ENCODE measurements around the gene CXorf38.
"Not testable (repeated sequence)": the region's sequence is repeated elsewhere in the genome, so short reads cannot be mapped to it uniquely, and the experiment has no call there.

CXorf38 gene

DNA sequence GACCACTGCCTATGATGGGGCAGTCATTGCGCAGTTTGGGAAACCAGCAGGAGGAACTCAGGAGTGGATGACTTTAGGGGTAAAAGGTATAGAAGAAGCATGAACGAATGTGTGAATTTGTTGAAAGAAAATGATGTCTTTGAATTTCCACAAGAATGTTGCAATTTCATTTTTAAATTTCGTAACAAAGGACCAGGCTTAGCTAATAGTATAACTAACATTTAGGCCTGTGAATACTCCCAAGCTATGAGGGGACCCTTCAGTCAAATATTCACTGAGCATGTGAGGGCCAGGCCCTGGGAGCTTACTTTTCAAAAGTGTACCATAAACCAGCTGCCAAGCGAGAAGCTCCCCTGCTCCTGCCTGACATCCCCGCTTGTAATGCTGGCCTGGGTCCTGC is 18.9 kb downstream of the CXorf38 start:
- peak; percentile 14 for DNase-seq (ENCODE audit: low read depth)

DNA sequence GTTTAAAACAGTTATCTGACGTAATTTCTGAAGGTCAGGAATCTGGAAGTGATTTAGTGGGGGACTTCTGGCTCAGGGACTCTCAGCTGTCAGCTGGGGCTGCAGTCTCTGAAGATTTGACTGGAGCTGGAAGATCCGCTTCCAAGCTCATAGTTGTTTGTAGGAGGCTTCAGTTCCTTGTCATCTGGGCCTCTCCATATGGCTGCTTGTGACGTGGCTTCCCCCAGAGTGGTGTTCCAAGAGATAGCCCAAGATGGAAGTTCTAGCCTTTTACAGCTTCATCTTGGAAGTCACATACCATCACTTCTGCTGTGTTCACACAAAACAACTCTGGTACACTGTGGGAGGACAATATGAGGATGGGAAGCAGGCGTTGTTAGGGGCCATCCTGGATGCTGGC is 22.1 kb downstream of the CXorf38 start:
- DNase-seq (ENCODE audit: low read depth): no peak

DNA sequence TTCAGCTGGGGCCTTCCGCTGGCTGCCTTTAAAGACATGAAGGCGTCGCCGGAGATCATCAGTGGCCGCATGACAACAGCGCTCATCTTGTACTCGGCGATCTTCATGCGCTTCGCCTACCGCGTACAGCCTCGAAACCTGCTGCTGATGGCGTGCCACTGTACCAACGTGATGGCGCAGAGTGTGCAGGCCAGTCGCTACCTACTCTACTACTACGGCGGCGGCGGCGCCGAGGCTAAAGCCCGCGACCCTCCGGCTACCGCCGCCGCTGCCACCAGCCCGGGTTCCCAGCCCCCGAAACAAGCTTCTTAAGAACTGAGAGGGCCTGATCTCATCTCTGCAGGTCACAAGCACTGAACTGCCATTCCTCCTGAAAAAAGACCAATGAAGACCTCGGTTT is 23.7 kb downstream of the CXorf38 start:
- DNase-seq (ENCODE audit: low read depth): no peak

DNA sequence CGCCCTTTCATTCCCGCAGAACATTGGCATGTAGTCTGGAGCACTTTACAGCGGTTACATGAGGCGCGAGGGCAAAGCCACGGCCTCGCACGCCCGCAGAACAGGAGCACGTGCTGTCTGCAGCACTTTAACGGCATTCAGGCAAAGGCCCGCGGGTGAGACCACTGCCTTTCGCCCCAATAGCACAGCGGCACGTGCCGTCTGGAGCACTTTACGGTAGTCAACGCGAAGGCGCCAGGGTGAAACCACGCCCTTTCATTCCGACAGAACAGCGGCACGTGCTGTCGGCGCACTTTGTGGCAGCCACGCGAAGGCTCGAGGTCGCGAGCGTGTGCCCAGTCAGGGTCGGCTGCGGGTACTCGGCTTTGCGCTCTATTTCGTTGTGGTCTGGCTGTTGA is 24.2 kb downstream of the CXorf38 start, which contains the start of gene MPC1L:
MPC1L (plus strand) TSS at position 290 of the 398 bp plus-strand sequence. CDS start 138 bp downstream, outside the sequence.
- no peak for DNase-seq (ENCODE audit: low read depth)

DNA sequence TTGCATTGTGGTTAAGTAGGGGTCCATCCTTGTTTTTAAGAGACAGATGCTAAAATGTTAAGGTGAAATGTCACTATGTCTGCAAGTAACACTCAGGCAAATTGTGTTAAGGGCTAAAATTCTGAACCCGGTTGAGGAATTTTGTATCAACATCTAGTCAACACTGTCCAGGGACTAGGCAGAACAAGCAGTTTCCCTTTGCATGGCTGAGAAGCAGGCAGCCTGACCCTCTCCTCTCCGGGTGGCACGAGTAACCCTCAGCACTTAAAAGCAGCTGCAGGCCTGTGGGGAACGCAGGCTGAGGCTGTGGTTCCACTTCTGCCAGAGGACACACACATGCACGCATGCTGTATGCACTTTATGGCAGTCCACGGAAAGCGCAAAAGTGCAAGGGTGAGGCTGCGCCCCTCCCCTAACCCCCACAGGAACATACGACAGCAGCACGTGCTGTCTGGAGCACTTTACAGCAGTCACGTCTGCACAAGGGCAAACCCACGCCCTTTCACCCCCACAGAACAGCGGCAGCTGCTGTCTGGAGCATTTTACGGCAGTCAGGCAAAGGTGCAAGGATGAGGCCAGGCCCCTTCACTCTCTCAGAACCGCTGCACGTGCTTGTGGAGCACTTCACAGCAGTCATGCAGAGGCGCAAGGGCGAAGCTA is 24.8 kb downstream of the CXorf38 start:
- DNase-seq (ENCODE audit: low read depth): no peak

DNA sequence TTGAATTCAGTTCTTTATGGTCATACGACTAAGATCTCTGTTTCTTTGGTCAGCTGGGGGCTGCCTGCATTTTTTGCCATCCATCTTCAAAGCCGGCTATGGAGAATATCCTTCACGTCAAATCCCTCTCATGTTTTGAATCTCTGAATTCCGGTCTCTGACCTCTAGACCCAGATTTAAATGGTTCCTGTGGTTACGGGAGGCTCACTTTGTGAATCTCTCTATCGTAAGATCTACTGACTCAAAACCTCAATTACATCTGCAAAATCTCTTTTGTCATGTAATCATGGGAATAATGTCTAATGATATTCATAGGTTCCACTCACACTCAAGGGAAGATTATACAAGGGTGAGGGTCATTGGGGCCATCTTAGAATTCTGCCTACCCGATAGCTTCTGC is 29.8 kb downstream of the CXorf38 start:
- peak; percentile 57 for DNase-seq (ENCODE audit: low read depth)

DNA sequence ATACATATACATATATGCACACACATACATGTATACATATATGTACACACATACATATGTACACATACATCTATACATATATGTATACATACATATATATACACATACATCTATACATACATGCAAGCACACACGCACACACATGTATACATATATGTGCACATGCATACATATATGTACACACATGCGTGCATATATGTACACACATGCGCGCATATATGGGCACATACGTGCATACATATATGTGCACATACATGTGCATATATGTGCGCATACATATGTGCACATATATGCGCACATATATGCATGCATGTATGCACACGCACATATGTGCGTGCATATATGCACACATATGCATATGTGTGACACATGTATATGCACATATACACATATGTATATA is 31.4 kb downstream of the CXorf38 start:
- no peak for DNase-seq (ENCODE audit: low read depth)

DNA sequence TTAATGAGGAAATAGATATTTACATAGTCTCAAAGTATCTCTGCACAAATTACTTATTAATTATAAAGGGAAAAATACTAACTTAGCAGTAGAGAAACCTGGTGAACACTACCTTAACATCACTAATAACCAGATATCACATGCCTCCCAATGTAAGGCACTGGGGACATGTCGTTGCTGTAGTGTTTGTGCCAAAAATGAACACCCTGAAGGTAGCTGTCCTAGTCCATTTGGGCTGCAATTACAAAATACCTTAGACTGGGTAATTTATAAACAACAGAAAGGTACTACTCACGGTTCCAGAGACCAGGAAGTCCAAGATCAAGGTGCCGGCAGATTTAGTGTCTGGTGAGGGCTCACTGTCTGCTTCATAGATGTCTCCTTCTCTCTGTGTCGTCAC is 34.9 kb downstream of the CXorf38 start:
- no peak for DNase-seq (ENCODE audit: low read depth)

DNA sequence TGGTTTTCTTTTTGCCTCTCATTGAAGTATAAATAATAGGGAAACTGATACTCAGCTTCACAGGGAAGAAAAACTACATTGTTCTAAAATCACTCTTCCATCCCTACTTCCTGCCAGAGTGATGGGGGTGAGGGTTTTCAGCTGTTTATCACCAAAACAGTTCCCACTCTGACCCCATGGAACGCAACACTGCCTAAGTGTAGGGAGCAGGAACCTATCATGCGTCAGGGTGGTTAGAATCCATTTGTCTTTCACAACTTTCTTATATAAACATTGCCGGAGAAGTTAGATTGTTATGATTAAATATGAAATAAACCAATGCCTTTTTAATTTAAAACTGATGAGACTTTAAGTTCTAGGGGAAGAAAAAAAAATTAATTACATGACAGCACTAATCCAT is 40.0 kb downstream of the CXorf38 start:
- DNase-seq (ENCODE audit: low read depth): peak; percentile 58

DNA sequence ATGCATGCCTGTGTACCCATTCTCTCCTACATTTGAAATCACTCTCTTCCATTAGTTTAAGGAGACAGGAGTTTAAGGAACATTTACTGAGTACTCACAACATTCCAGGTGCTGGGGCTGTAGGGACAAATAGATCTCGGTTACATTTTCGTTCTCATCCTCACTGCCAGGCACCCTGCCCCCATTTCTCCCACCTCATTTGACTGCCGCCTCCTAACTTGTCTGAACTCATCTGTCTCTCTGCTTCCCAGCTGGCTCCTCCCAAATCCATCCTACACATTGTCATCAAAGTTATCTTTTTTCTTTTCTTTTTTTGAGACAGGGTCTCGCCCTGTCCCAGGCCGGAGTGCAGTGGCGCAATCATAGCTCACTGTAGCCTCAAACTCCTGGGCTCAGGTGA is 43.9 kb downstream of the CXorf38 start:
- no peak for DNase-seq (ENCODE audit: low read depth)

DNA sequence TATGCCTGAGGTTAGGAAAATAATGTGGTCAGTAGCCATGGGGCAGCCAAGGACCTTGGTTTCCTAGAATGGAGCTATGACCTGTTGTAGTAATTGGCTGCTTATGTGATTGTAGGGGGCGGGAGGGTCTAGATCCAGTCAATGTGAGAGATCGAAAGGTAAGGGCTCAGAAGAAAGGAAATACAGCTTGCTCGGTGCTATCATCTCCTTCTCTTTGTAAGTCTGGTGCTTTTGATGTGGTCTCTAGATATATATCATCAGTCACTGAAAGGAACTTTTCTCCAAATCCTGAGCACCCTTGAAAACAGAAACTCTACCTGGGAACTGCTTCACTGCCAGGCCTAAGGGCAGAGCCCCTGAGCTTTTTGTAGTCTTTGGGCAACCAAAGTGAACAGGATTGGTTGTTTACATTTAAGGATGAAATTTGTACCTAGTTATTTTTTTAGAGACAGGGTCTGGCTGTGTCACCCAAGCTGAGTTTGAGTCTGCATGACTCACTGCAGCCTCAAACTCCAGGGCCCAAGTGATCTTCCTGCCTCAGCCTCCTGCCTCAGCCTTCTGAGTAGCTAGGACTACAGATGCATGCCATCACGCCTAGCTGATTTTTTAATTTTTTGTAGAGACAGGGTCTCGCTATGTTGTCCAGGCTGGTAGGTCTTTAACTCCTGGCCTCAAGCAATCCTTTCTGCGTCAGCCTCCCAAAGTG is 57.6 kb downstream of the CXorf38 start:
- not testable (repeated sequence) for DNase-seq (ENCODE audit: low read depth)

DNA sequence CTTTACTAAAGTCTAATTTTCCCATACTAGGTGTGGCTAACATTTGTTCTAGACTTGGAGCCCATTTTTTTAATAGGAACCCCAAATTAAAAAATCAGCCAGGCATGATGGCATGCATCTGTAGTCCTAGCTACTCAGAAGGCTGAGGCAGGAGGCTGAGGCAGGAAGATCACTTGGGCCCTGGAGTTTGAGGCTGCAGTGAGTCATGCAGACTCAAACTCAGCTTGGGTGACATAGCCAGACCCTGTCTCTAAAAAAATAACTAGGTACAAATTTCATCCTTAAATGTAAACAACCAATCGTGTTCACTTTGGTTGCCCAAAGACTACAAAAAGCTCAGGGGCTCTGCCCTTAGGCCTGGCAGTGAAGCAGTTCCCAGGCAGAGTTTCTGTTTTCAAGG is 59.7 kb downstream of the CXorf38 start:
- not testable (repeated sequence) for DNase-seq (ENCODE audit: low read depth)

DNA sequence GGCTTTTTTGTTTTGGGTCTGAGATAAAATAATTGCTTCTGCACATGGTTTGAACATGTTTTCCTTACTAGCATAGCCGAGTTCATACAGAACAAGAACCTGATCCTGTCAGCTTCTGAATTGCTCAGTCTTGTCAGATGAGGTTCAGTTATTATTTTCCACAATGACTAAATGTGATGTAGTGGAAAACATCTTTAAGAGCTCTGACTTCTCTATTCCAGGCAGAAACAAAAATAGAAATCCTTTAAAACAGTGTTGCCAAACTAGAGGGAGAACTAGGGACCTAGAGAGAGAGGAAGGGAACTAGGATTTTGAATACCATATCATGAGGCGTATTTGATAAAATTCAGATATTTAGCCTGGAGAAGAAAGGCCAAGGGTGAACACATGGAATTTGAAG is 64.5 kb downstream of the CXorf38 start:
- DNase-seq (ENCODE audit: low read depth): no peak

DNA sequence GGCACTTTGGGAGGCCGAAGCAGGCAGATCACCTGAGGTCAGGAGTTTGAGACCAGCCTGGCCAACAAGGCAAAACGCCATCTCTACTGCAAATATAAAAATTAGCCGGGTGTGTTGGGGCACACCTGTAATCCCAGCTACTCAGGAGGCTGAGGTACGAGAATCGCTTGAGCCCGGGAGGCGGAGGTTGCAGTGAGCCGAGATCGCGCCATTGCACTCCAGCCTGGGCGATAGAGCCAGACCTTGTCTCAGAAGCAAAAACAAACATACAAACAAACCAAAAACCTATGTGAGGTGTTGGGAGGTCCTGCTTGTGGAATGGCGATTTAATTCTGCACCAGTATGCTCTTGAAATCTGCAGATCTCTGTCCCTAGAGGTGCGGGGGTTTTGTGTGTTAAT is 65.2 kb downstream of the CXorf38 start:
- not testable (repeated sequence) for DNase-seq (ENCODE audit: low read depth)

DNA sequence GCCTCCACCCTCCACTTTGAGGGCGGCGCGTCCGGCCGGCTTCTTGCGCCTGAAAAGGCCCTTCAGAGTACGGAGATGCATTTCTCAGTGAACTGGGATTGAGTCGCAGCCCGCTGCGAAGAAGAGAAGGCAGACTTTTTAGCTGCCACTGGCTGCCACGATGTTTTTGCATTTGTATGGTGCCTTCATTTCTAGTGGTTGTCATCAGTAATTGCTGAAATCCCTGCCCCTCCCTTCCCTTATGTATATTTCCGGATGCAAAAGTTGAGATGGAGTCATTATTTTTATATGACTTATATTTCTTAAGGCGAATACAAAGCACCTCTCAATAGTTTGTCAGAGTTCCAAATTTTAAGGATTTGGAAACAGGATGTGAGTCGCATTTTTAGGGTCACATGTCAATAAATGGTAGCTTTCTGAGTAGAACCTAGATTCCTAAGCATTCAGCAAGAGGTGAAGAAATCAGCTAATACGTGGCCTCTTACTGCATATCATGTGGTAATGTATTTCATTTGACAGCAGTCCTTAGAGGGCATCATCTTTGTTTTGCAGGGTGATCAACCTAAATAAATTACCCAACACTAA is 65.9 kb downstream of the CXorf38 start:
- peak; percentile 63 for DNase-seq (ENCODE audit: low read depth)

DNA sequence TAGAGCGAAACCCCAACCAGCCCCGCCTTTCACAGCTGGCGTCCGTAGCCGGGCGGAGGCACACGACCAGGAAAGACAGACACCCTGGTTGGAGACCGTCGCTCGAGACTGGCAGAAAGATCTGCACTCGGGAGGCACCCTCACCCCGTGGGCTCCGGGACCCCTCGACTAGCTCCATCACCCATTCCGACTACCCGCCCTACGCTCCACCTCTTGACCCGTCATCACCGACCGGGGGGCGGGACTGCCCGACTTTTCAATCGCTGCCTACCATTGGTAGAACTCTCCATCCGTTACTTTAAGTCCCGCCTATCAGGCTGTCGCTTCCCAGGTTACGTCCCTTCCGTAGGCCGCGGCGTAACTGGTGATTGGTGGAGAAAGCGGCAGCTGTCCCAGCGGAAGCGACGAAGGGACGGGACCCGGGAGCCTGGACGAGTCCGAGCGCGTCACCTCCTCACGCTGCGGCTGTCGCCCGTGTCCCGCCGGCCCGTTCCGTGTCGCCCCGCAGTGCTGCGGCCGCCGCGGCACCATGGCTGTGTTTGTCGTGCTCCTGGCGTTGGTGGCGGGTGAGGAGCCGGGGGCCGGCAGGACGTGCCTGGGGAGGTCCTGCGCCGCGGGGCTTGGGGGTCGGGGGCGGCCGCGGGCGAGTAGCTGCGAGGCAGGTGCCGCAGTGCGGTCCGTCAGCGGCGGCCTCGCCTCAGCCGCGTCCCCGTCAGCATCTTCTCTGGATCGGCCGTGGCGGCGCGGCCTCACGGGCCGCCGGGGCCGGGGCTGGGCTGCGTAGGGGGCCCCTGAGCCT is 66.6 kb downstream of the CXorf38 start, which contains the start of gene ATP6AP2:
ATP6AP2 (plus strand) TSS at position 434 of the 799 bp plus-strand sequence; CDS start at position 530, 96 bp downstream.
- DNase-seq (ENCODE audit: low read depth): peak; percentile 91

DNA sequence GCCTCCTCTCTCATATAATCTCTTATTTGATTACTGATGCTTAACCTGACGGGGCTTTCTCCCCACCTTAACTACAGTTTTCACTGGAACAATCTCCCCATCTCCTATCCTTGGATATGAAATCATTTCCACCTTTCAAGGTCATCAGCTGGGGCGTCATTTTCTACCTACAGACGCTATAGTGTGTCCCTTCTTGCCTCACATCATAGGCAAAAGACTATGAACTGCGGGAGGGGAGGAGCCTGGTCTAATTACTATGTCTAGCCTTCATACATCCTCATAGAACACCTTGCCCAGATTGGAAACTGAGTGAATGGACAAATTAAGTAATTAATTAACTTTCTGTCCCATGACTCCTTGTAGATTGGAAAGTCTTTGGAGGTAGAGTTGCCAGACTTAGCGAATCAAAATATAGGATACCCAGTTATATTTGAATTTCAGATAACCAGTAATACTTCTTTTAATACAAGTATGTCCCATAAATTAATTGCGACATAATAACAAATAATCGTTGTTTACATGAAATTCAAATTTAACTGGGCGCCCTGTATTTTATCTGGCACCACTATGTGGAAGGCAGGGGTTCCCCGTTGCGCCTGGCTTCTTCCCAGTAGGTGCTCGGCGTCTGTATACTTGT is 67.3 kb downstream of the CXorf38 start:
- no peak for DNase-seq (ENCODE audit: low read depth)

DNA sequence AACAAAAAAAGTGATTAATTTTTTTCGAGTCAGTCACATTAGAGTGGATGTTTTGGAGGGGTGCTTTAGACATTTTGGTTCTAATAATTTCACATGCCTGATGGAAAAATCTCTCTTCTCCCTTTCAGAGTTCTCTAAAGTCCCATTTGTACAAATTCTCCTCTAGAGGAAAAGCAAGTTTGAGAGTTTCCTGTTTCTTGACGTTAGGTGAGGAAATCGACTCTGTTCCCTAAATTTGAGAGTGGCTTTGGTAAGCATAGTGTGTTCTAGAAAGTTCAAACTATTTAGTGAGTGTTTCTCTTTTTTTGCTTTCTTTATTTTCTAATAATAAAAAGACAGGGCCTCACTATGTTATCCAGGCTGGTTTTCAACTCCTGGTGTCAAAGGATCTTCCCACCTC is 68.2 kb downstream of the CXorf38 start:
- no peak for DNase-seq (ENCODE audit: low read depth)

DNA sequence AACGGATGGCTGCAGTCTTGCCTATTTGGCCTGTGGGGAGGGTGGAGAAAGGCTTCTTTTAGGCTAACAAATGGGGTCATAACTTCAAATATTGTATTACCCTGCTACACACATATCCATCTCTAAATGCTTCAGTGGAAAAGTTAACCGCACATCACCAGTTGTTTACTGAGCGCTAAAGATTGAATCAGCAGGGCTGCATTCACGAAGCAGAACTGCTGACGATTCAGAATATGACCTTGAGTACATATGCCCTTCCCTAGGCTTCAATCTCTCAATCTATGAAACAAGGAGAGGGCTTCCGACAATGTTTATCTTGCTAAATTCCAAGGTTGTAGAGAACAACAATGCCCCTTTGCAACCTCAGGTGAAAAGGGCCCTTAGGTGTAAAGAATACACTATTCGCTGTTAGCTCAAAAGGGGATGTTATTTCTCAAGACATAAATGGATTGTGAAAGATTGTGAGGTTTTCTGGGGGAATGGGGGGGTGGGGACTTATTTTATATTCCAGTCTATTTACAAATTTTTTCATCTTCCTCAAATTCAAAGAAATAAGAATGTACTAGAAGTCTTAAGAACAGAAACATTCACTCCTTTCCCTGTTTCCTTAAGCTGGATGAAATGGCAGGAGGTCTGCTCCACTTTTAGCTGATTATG is 69.2 kb downstream of the CXorf38 start:
- no peak for DNase-seq (ENCODE audit: low read depth)

Data from iris pigment epithelial cell (primary cell).